NT2/D1 (cell line): Measurements from ENCODE around the gene GMPR2.

Experiments
- SUZ12 ChIP-seq: IDR thresholded peaks from 2 replicates; pipeline ENCODE4 v1.6.1; 2011; ENCODE audit not compliant: insufficient read length, insufficient read depth; ENCODE audit errors: extremely low read depth
- YY1 ChIP-seq: IDR thresholded peaks from 2 replicates; pipeline ENCODE4 v1.6.1; 2011; ENCODE audit not compliant: insufficient read length, insufficient read depth

GRCh38 chr14:24286996-24287395, 54.3 kb downstream of the GMPR2 start:
- no peak for TF ChIP-seq YY1
- TF ChIP-seq SUZ12, result no peak
